Measurements from ENCODE around the gene IKBKG.
A peak's percentile ranks its signal among the peaks of the same experiment; 100 is the strongest.
"Not testable (repeated sequence)": the region's sequence is repeated elsewhere in the genome, so short reads cannot be mapped to it uniquely, and the experiment has no call there.

The IKBKG gene

GRCh38 chrX:154526901-154527675 lies 20.3 kb upstream of the IKBKG start:
- DNase-seq: peak in 12 of 14 donors; percentile 6 to 71 (median 51)

- DNase-seq: no peak
Observed at GRCh38 chrX:154529206-154529612, 18.2 kb upstream of the IKBKG start.

- DNase-seq: no peak
Observed at GRCh38 chrX:154530286-154530685, 17.1 kb upstream of the IKBKG start.

- peak in 1 of 14 donors; percentile 52 for DNase-seq
Observed at GRCh38 chrX:154531626-154532025, 15.8 kb upstream of the IKBKG start.

GRCh38 chrX:154532690-154533089 lies 14.7 kb upstream of the IKBKG start:
- no peak for DNase-seq

GRCh38 chrX:154534526-154535322 lies 12.7 kb upstream of the IKBKG start:
- DNase-seq: peak in 13 of 14 donors; percentile 32 to 88 (median 75)

- DNase-seq: no peak
Observed at GRCh38 chrX:154535892-154536291, 11.5 kb upstream of the IKBKG start.

GRCh38 chrX:154539077-154539476 lies 8.3 kb upstream of the IKBKG start:
- DNase-seq: peak in 4 of 14 donors; percentile 0 to 15 (median 8)

- DNase-seq: not testable (repeated sequence)
Observed at GRCh38 chrX:154540365-154540764, 7.1 kb upstream of the IKBKG start.

- DNase-seq: no peak
Observed at GRCh38 chrX:154540897-154541535, 6.4 kb upstream of the IKBKG start.

- DNase-seq: no peak
Observed at GRCh38 chrX:154541589-154541895, 5.9 kb upstream of the IKBKG start.

- DNase-seq: peak in 10 of 14 donors; percentile 5 to 64 (median 42)
Observed at GRCh38 chrX:154541896-154542722, 5.3 kb upstream of the IKBKG start.

- peak in 8 of 14 donors; percentile 5 to 62 (median 43) for DNase-seq
Observed at GRCh38 chrX:154542723-154543424, 4.5 kb upstream of the IKBKG start.

- no peak for DNase-seq
Observed at GRCh38 chrX:154545673-154546274, 1.6 kb upstream of the IKBKG start.

GRCh38 chrX:154546354-154547244 lies 821 bp upstream of the IKBKG start, which contains the start of gene G6PD:
TSS of gene G6PD (minus strand) at chrX:154546846. CDS start at chrX:154546155, 691 bp downstream.
- peak in 4 of 14 donors; percentile 76 to 90 (median 81) for DNase-seq

GRCh38 chrX:154548028-154548316 lies 552 bp downstream of the IKBKG start:
- DNase-seq: no peak

- no peak for DNase-seq
Observed at GRCh38 chrX:154549766-154550165, 2.3 kb downstream of the IKBKG start.

GRCh38 chrX:154552112-154552806 lies 4.8 kb downstream of the IKBKG start:
- DNase-seq: not testable (repeated sequence)

- not testable (repeated sequence) for DNase-seq
Observed at GRCh38 chrX:154558060-154558690, 10.8 kb downstream of the IKBKG start.
